PC-9 (cell line): ENCODE measurements around the gene GCNT2. TPM values are rescaled to one million over a fixed set of nuclear protein-coding genes. Genes with fewer than 3 reads are reported as not detected.

Experiments used
- BruUV-seq: library from RNA; stranded (reverse); fragments of 400-500 nt; replicated peaks from 2 replicates; lab custom pipeline; 2021; lab: Mats Ljungman, UMichigan
- CTCF ChIA-PET: fragments of 300-600 bp; sonication (Branson Sonifier 250); formaldehyde crosslinking; loops from one replicate; lab custom pipeline; 2022; ENCODE audit warnings: antibody characterized with exemption; lab: Charles Lee
- POLR2A ChIA-PET: fragments of 300-600 bp; sonication (Branson Sonifier 250); formaldehyde crosslinking; loops from one replicate; lab custom pipeline; 2022; ENCODE audit warnings: antibody characterized with exemption; ENCODE audit not compliant: unreplicated experiment; lab: Charles Lee
- DNase-seq, 2 experiments: peaks; one replicate each; pipeline versions ENCODE4 v3.0.0 to v3.0.0-alpha.2; 2015 to 2022; ENCODE audit warnings: mixed read lengths in 1 of 2
- H2AFZ ChIP-seq: fragments of 200-600 bp; sonication (generic); 2 replicates; pipeline ENCODE4 v1.8.1; 2017; ENCODE audit warnings: antibody characterized with exemption
- H3F3A ChIP-seq: fragments of 200-600 bp; sonication (generic); 2 replicates; pipeline ENCODE4 v1.8.1; 2017; ENCODE audit warnings: antibody characterized with exemption, mild to moderate bottlenecking, low read depth; ENCODE audit not compliant: insufficient read depth
- H3K27ac ChIP-seq: fragments of 200-600 bp; sonication (generic); 2 replicates; pipeline ENCODE4 v1.6.1; 2016; ENCODE audit warnings: mixed run types
- H3K27me3 ChIP-seq: fragments of 200-600 bp; sonication (generic); 2 replicates; pipeline ENCODE4 v1.6.1; 2016; ENCODE audit warnings: low read depth, mixed run types; ENCODE audit not compliant: insufficient read depth
- H3K36me3 ChIP-seq: fragments of 200-600 bp; sonication (generic); 2 replicates; pipeline ENCODE4 v1.6.1; 2016; ENCODE audit warnings: low read depth, mixed run types
- H3K4me1 ChIP-seq: fragments of 200-600 bp; sonication (generic); replicated peaks from 2 replicates; pipeline ENCODE4 v1.6.1; 2016; ENCODE audit warnings: mixed run types; ENCODE audit not compliant: insufficient read depth
- H3K4me2 ChIP-seq: fragments of 200-600 bp; sonication (generic); 2 replicates; pipeline ENCODE4 v1.6.1; 2017; ENCODE audit warnings: mixed run types
- H3K4me3 ChIP-seq: fragments of 200-600 bp; sonication (generic); 2 replicates; pipeline ENCODE4 v1.6.1; 2016; ENCODE audit warnings: mixed run types
- H3K79me2 ChIP-seq: fragments of 200-600 bp; sonication (generic); 2 replicates; pipeline ENCODE4 v1.6.1; 2017; ENCODE audit warnings: low read depth, mixed run types
- H3K9me2 ChIP-seq: fragments of 200-600 bp; sonication (generic); 2 replicates; pipeline ENCODE4 v1.8.1; 2017; ENCODE audit warnings: mild to moderate bottlenecking; ENCODE audit not compliant: insufficient read depth
- H3K9me3 ChIP-seq: fragments of 200-600 bp; sonication (generic); 2 replicates; pipeline ENCODE4 v1.8.1; 2016; ENCODE audit warnings: low read depth; ENCODE audit not compliant: insufficient read depth
- H4K20me1 ChIP-seq: fragments of 200-600 bp; sonication (generic); 2 replicates; pipeline ENCODE4 v1.8.1; 2017; ENCODE audit not compliant: insufficient read depth
- EZH2 ChIP-seq: fragments of 200-600 bp; sonication (generic); IDR thresholded peaks from 2 replicates; pipeline ENCODE4 v1.8.0; 2017; ENCODE audit warnings: antibody characterized with exemption, low read depth
- intact Hi-C: fragments of 100-400 bp; cut with micrococcal nuclease; formaldehyde crosslinking; loops from one replicate; pipeline ENCODE4 v1.10.0; 2022; ENCODE audit not compliant: unreplicated experiment
- total RNA-seq: library from RNA; stranded (reverse); gene quantifications from 2 replicates; pipeline ENCODE4 v1.2.3, GENCODE V29; 2021
- TF ChIP-seq, protein P1 (sequence below): fragments of 200-600 bp; sonication (generic); conservative IDR thresholded peaks from 2 replicates; pipeline ENCODE4 v1.6.1; 2017; ENCODE audit warnings: mixed run types, antibody characterized with exemption, mild to moderate bottlenecking, moderate library complexity

Gene GCNT2
- total RNA-seq, 1 experiment from 2014 or later, result 35.7 TPM

DNA sequence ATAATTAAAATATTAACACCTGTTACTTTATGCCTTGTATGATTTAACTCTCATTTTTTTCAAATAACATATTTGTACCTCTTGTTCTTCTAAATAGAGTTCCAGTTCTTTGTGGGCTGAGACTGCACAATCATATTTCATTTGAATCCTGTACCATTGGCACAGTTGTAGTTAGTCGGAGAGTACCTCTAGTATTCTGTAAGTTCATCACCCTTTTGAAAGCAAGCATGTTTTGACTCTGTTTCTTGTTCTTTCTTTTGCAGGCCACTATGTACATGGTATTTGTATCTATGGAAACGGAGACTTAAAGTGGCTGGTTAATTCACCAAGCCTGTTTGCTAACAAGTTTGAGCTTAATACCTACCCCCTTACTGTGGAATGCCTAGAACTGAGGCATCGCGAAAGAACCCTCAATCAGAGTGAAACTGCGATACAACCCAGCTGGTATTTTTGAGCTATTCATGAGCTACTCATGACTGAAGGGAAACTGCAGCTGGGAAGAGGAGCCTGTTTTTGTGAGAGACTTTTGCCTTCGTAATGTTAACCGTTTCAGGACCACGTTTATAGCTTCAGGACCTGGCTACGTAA lies 105.1 kb downstream of the GCNT2 start:
- ChIA-PET CTCF (no interaction called here), POLR2A (interaction anchor here (0.6 kb wide), 1 partner anchor 27 kb away, joined by 11 read pairs; no protein-coding TSS in a partner anchor)
- Histone ChIP-seq H2AFZ (no peak overlapping the region), H3K27ac (no peak overlapping the region), H3K79me2 (no peaks in the 10 kb centered on the region), H3K9me3 (no peaks in the 10 kb centered on the region), H3F3A (no peaks in the 10 kb centered on the region), H3K4me3 (no peak overlapping the region), H3K4me1 (no peaks in the 10 kb centered on the region), H3K27me3 (no peaks in the 10 kb centered on the region), H3K9me2 (no peaks in the 10 kb centered on the region), H3K36me3 (no peaks in the 10 kb centered on the region), H4K20me1 (no peaks in the 10 kb centered on the region), H3K4me2 (no peak overlapping the region)
- TF ChIP-seq EZH2, result no peak
- no peak for DNase-seq
- no TSS peak for BruUV-seq
- intact Hi-C loops, result no loop called here

DNA sequence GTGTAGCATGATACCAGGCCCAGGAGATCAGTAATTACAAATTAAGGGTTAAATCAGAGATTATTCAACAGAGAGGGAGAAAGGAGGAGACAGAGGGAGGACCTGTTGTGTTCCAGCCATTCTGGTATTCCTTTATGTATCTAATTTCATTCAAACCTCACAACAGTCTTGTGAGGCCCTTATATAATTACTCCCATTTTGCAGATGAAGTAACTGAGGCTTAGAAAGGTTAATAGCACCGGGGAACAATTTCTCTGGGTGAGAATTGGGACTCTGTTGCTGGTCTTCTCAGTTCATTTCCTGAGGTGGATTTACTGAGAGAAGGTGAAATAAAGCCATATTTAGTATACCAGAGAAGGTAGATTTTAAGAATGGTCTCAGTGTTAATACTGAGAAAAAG lies 106.6 kb downstream of the GCNT2 start:
- no peak for DNase-seq
- no TSS peak for BruUV-seq
- Histone ChIP-seq H3K27me3 (no peaks in the 10 kb centered on the region), H3F3A (peaks cover under 1% of the 10 kb centered on the region; the same call in 1 of the 2 replicates), H3K9me3 (no peaks in the 10 kb centered on the region), H3K27ac (no peak overlapping the region), H2AFZ (no peak overlapping the region), H3K4me1 (peaks cover 3% of the 10 kb centered on the region), H3K9me2 (no peaks in the 10 kb centered on the region), H3K79me2 (no peaks in the 10 kb centered on the region), H3K4me3 (no peak overlapping the region), H4K20me1 (no peaks in the 10 kb centered on the region), H3K36me3 (no peaks in the 10 kb centered on the region), H3K4me2 (no peak overlapping the region)
- TF ChIP-seq, protein P1, sequence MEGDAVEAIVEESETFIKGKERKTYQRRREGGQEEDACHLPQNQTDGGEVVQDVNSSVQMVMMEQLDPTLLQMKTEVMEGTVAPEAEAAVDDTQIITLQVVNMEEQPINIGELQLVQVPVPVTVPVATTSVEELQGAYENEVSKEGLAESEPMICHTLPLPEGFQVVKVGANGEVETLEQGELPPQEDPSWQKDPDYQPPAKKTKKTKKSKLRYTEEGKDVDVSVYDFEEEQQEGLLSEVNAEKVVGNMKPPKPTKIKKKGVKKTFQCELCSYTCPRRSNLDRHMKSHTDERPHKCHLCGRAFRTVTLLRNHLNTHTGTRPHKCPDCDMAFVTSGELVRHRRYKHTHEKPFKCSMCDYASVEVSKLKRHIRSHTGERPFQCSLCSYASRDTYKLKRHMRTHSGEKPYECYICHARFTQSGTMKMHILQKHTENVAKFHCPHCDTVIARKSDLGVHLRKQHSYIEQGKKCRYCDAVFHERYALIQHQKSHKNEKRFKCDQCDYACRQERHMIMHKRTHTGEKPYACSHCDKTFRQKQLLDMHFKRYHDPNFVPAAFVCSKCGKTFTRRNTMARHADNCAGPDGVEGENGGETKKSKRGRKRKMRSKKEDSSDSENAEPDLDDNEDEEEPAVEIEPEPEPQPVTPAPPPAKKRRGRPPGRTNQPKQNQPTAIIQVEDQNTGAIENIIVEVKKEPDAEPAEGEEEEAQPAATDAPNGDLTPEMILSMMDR, result no peak
- no peak for TF ChIP-seq EZH2
- ChIA-PET CTCF (no interaction called here), POLR2A (no interaction called here)
- intact Hi-C loops, result no loop called here

DNA sequence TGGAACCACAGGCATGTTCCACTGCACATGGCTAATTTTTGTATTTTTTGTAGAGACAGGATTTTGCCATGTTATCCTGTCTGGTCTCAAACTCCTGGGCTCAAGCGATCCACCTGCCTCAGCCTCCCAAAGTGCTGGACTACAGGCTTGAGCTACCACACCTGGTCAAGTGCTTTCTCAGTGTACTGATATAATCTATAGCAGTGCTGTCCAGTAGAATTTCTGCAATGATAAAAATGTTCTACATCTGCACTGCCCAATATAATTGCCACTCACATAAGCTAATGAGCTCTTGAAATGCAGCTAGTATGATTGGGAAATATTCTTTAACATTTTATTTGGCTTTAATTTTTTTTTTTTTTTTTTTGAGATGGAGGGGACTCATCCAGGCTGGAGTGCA lies 109.0 kb downstream of the GCNT2 start:
- Histone ChIP-seq H3K4me2 (no peak overlapping the region), H3K9me2 (no peaks in the 10 kb centered on the region), H3K4me1 (peaks cover 13% of the 10 kb centered on the region), H3K36me3 (no peaks in the 10 kb centered on the region), H3K27me3 (no peaks in the 10 kb centered on the region), H2AFZ (no peak overlapping the region), H3K79me2 (no peaks in the 10 kb centered on the region), H3K27ac (no peak overlapping the region), H4K20me1 (no peaks in the 10 kb centered on the region), H3K9me3 (no peaks in the 10 kb centered on the region), H3F3A (peaks cover 10% of the 10 kb centered on the region), H3K4me3 (no peak overlapping the region)
- TF ChIP-seq EZH2, result no peak
- TF ChIP-seq, protein P1, result no peak
- intact Hi-C loops, result no loop called here
- ChIA-PET POLR2A (interaction anchor here (0.7 kb wide), 1 partner anchor 14 kb away, joined by 7 read pairs; no protein-coding TSS in a partner anchor), CTCF (interaction anchor here (0.6 kb wide), 1 partner anchor 1911 kb away, joined by 4 read pairs; no protein-coding TSS in a partner anchor)
- DNase-seq, result no peak
- no TSS peak for BruUV-seq
